ENCODE data around the gene SCAF11.
"Not testable (repeated sequence)": the region's sequence is repeated elsewhere in the genome, so short reads cannot be mapped to it uniquely, and the experiment has no call there.

Gene SCAF11

DNA sequence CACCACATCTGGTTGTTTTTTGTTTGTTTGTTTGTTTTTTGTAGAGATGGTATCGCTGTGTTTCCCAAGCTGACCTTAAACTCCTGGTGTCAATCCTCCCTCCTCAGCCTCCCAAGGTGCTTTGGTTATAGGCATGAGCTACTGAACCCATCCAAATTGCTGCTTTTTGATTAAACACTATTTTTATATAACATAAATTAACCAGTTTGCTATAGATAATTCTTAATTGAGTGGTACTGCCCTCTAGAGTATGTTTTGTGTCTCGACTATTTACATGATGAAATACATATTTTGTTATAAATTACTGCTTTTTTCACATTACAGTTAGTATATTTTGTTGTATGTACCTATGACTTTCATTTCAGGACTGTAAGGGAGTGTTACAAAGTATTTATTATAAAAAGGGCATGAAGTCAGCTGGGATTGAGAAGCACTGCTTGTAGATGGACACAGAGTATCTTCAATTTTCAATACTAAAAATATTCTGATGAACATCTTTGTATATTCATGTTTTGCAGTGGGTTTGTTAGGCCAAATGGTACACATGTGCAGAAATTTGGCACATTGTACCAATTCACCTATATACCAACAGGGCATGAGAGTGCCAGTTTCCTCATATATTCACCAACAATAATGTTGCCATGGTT, 14.9 kb upstream of the SCAF11 start:
- POLR2A ChIA-PET (ENCODE audit: low non-redundant PET): no interaction called here
- DNase-seq (ENCODE audit: low spot score): no peak
- TF ChIP-seq CTCF (conservative IDR thresholded peaks at IDR 0.05; ENCODE audit: low read depth): peak; percentile 33
- no peak overlapping the region for H3K27ac ChIP-seq
- CTCF ChIA-PET: interaction anchor here (0.6 to 1.3 kb wide), 6 partner anchors 8 to 644 kb away, joined by 3 read pairs; no protein-coding TSS in a partner anchor

DNA sequence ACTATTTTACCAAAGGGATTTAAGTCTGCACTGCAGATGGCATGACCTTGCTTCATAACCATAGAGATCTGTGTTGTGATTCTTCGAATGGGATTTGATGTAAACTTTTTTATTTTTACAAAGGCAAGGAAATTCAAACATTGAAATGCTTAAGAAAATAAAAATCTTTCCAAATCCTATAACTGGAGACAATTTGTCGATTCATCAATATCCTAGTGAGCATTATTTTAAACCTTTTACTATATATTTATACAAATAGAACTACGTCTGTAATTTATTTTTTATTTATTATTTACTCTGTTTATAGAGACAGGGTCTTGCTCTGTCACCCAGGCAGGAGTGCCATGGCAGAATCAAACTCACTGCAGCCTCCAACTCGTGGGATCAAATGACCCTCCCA, 14.3 kb upstream of the SCAF11 start:
- ChIA-PET CTCF (interaction anchor here (0.6 to 1.3 kb wide), 5 partner anchors 8 to 645 kb away, joined by 3 read pairs; no protein-coding TSS in a partner anchor), POLR2A (ENCODE audit: low non-redundant PET) (no interaction called here)
- no peak for DNase-seq (ENCODE audit: low spot score)
- H3K27ac ChIP-seq: no peak overlapping the region
- no peak for TF ChIP-seq CTCF (conservative IDR thresholded peaks at IDR 0.05; ENCODE audit: low read depth)

GRCh38 chr12:46000076-46000475, 9.7 kb upstream of the SCAF11 start:
- CTCF ChIA-PET: not testable (repeated sequence)

DNA sequence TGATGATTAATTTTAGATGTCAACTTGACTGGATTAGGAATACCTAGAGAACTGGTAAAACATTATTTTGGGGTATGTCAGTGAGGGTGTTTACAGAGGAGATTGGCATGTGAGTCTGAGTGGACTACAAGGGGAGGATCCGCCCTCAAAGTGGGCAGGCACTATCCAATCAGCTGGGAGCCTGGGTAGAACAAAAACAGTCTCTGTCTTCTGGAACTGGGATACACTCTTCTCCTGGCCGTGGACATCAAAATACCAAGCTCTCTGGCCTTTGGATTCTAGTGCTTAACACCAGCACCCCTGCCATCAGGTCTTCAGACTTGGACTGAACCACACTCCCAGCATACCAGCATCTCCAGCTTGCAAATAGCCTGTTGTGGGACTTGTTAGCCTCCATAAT, 4.4 kb upstream of the SCAF11 start:
- no peak for TF ChIP-seq CTCF (conservative IDR thresholded peaks at IDR 0.05; ENCODE audit: low read depth)
- POLR2A ChIA-PET (ENCODE audit: low non-redundant PET): no interaction called here
- CTCF ChIA-PET: no interaction called here
- no peak overlapping the region for H3K27ac ChIP-seq
- no peak for DNase-seq (ENCODE audit: low spot score)

More at GRCh38 chr12:46000076-46000475, 9.7 kb upstream of the SCAF11 start:
- POLR2A ChIA-PET (ENCODE audit: low non-redundant PET); H3K27ac ChIP-seq; DNase-seq (ENCODE audit: low spot score): not testable (repeated sequence)

GRCh38 chr12:45991284-45992249, 1.2 kb upstream of the SCAF11 start:
- H3K27ac ChIP-seq: peak overlapping the region; percentile 99
- DNase-seq (ENCODE audit: low spot score): peak; percentile 44
- no peak for TF ChIP-seq CTCF (conservative IDR thresholded peaks at IDR 0.05; ENCODE audit: low read depth)
- CTCF ChIA-PET: interaction anchor here (0.6 to 1.6 kb wide), 11 partner anchors 11 to 1687 kb away, joined by 3 to 11 read pairs (median 4); no protein-coding TSS in a partner anchor
- POLR2A ChIA-PET (ENCODE audit: low non-redundant PET): interaction anchor here (0.7 to 1.1 kb wide), 2 partner anchors 187 to 261 kb away, joined by 3 to 5 read pairs; no protein-coding TSS in a partner anchor

DNA sequence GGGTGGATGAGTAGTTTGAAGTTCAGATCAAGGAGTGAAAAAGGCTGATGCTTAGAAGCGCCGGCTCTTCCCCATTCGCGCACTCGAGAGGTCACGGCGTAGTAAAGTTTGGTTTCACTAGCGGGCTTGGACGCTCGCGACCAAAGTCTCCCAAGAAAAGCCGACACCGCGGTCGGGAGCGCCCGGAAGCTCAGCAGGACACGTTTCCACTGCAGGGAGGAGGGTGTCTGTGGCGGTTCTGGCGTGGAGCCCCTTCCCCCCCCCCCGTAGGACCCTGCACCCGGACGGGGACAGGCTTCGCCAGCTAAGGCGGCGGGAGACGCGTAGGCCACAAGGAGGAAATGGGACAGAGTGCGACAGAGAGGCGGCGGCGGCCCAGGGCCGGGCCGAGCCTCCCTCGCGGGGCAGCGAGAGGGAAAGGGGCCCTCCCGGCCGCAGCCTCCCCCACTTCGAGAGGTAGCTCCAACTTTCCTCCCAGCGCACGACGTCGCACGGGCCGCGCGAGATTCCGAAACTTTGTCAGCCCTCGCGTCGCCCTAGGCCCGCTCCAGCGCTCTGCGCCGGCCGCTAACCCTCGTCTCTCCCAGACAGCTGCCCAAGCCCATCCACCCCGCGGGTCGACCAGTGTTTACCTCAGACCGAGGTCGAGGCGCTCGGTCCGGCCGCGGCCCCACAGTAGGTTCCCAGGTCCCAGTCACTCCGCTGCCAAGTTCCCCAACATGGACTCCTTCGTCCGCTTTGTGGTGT, 480 bp downstream of the SCAF11 start:
- ChIA-PET POLR2A (ENCODE audit: low non-redundant PET) (interaction anchor here (0.7 kb wide), 1 partner anchor 13 kb away, joined by 4 read pairs; no protein-coding TSS in a partner anchor), CTCF (interaction anchor here (0.6 to 1.6 kb wide), 4 partner anchors 13 to 1030 kb away, joined by 3 to 11 read pairs (median 4); no protein-coding TSS in a partner anchor)
- no peak for TF ChIP-seq CTCF (conservative IDR thresholded peaks at IDR 0.05; ENCODE audit: low read depth)
- peak; percentile 30 for DNase-seq (ENCODE audit: low spot score)
- peak overlapping the region; percentile 99 for H3K27ac ChIP-seq

All from RWPE1 (cell line).